Left ventricle myocardium inferior (tissue), 1 donor: ENCODE measurements around the gene FAM240B. TPM values are rescaled to one million over a fixed set of nuclear protein-coding genes. Genes with fewer than 3 reads are reported as not detected.
A peak's percentile ranks its signal among the peaks of the same experiment; 100 is the strongest.

Source experiments
- DNase-seq: peaks from one replicate; pipeline ENCODE4 v3.0.0-alpha.2; 2020
- H3K27ac ChIP-seq: fragments of 200-600 bp; replicated peaks from 2 replicates; pipeline ENCODE4 v1.8.0; 2021
- H3K27me3 ChIP-seq: fragments of 200-600 bp; 2 replicates; pipeline ENCODE4 v1.8.0; 2021; ENCODE audit warnings: low read depth
- H3K36me3 ChIP-seq: fragments of 200-600 bp; 2 replicates; pipeline ENCODE4 v1.8.0; 2021
- H3K4me1 ChIP-seq: fragments of 200-600 bp; 2 replicates; pipeline ENCODE4 v1.8.0; 2021
- H3K4me3 ChIP-seq: fragments of 200-600 bp; 2 replicates; pipeline ENCODE4 v1.8.0; 2021; ENCODE audit warnings: mild to moderate bottlenecking, moderate library complexity
- H3K9me3 ChIP-seq: fragments of 200-600 bp; replicated peaks from 2 replicates; pipeline ENCODE4 v1.8.0; 2021
- intact Hi-C: fragments of 100-400 bp; cut with micrococcal nuclease; formaldehyde crosslinking; loops from one replicate; pipeline ENCODE4 v1.11.0; 2022
- total RNA-seq: library from RNA; stranded (reverse); fragmentation: NEBNext Ultra II Directional; extraction: Animal tissue kit (Norgen Biotek cat#: 25700); gene quantifications from one replicate; pipeline ENCODE4 v1.2.1, GENCODE V29; 2021
- TF ChIP-seq, protein P1 (sequence below): fragments of 200-600 bp; IDR thresholded peaks from 2 replicates; pipeline ENCODE4 v1.8.0; 2021; ENCODE audit warnings: antibody characterized with exemption, mild to moderate bottlenecking, borderline replicate concordance
- donor health status: DM: no; HTN: yes; CAD: no; lungs with severe emphysema.

The FAM240B gene
- total RNA-seq, 1 donor from 2014 or later = not detected

DNA sequence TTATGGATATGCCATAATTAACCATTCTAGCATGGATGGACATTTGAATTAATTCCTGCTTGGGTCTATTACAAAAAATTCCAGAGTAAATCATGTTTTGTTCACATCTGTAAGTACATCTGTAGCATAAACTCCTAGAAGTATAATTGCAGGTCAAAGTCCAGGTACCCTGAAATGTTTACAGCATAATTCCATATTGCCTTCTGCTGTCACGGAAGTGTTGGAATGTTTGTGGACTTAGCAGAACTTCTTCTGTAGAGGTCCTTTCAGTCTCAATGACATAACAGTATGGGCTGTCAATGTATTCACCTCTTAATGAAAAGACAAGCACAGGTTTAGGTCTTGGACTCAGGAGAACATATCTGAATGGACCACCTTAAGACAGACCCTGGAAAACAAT is 1.8 kb downstream of the FAM240B start:
- Histone ChIP-seq H3K9me3 (no peaks in the 10 kb centered on the region), H3K4me3 (no peak overlapping the region), H3K36me3 (no peaks in the 10 kb centered on the region), H3K4me1 (no peaks in the 10 kb centered on the region), H3K27me3 (no peaks in the 10 kb centered on the region), H3K27ac (no peak overlapping the region)
- DNase-seq = no peak
- intact Hi-C loops = no loop called here
- TF ChIP-seq, protein P1, sequence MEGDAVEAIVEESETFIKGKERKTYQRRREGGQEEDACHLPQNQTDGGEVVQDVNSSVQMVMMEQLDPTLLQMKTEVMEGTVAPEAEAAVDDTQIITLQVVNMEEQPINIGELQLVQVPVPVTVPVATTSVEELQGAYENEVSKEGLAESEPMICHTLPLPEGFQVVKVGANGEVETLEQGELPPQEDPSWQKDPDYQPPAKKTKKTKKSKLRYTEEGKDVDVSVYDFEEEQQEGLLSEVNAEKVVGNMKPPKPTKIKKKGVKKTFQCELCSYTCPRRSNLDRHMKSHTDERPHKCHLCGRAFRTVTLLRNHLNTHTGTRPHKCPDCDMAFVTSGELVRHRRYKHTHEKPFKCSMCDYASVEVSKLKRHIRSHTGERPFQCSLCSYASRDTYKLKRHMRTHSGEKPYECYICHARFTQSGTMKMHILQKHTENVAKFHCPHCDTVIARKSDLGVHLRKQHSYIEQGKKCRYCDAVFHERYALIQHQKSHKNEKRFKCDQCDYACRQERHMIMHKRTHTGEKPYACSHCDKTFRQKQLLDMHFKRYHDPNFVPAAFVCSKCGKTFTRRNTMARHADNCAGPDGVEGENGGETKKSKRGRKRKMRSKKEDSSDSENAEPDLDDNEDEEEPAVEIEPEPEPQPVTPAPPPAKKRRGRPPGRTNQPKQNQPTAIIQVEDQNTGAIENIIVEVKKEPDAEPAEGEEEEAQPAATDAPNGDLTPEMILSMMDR = no peak

DNA sequence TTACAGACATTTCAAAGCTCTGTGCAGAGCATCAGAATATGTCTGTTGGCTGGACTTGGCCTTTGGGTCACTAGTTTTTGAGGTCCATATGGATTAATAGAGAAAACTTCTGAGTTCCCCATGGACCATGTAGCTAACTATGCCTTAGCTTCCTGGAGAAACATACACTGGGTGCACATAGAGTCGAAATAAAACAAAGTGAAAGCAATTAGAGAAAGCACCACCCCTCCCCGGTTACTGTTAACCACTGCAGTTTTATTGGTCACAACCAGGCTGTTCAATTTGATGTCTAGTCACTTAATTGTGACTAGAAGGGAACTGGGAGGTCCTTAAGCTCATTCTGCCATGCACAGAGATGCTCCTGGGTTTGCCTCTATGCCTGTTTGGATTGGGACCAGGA is 4.2 kb downstream of the FAM240B start:
- intact Hi-C loops = no loop called here
- TF ChIP-seq, protein P1 = no peak
- Histone ChIP-seq H3K4me3 (no peak overlapping the region), H3K27me3 (no peaks in the 10 kb centered on the region), H3K27ac (no peak overlapping the region), H3K36me3 (no peaks in the 10 kb centered on the region), H3K4me1 (no peaks in the 10 kb centered on the region), H3K9me3 (no peaks in the 10 kb centered on the region)
- no peak for DNase-seq

DNA sequence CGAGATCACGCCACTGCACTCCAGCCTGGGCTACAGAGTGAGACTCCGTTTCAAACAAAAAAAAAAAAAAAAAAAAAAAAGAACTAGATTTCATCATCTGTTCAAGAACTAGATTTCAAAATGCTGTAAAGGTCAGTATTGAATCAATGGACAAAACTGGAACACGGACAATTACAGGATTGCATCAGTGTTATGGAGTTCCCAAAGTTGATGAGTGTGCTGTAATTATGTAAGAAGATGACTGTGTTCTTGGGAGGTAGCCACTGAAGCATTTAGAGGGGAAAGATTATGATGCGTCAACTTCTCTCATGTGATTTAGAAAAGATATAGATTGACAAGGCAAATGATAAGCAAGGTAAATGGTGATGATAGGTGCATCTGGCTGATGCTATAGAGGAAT is 6.5 kb downstream of the FAM240B start:
- no peaks in the 10 kb centered on the region for H3K4me1 ChIP-seq
- H3K27ac ChIP-seq = no peak overlapping the region
- TF ChIP-seq, protein P1 = no peak
- no peak overlapping the region for H3K4me3 ChIP-seq
- no peaks in the 10 kb centered on the region for H3K9me3 ChIP-seq
- H3K36me3 ChIP-seq = no peaks in the 10 kb centered on the region
- intact Hi-C loops = no loop called here
- H3K27me3 ChIP-seq = no peaks in the 10 kb centered on the region
- DNase-seq = no peak

DNA sequence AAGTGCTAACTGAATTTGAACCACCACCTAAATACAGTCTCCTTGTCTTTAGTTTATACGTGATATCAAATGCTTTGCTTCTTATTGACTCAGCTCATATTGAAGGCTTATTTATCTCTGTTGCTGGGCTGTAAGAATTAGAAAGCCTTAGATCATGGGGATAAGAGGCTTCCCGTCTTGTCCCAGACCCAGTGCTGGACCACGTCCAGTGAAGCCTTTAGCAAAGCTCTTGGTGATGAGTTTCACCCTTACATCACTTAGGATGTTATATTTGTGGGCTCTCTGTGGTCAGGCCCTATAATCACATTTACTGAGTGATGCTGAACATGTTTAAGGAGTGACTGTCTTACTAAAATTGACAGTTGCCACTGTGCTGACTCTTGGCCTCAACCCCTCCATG is 11.2 kb downstream of the FAM240B start:
- intact Hi-C loops = loop anchor here (5.0 kb wide), 1 partner anchor 39 kb away; no protein-coding TSS in a partner anchor

DNA sequence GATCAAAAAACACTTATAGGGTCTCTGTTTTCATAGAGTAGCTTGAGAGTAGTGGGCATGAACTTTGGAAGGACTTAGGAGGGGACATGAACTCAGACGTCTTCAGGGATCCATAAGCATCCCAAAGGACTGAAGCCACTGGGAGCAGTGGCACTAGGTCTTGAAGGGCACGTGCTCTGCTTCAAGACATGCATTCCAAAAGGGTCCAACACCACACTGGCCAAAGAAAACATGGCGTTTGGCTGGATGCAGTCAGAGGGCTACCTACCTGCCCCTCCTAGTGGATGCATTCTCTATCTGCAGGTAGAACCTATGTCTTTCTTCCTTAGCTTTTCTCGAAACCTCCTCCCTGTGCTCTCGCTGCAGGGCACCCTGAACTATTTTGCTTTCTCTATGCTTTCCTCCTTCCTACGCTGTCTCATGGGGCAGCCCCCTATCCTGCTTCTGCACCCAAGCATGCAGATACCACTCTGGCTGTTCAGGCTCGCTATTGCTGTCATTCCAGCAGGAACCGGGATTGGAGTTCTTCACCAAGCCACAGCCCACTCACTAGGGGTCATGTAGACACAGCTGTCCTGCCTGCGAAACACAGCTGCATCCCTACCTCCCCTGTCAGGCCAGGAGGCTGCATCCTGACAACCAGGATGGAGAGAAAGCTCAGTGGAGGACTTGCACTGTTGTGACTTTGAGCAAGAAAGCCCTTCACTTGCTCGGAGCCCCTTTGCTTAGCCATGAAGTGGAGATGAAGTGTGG is 11.9 kb downstream of the FAM240B start:
- TF ChIP-seq, protein P1 = peak; percentile 33
- intact Hi-C loops = loop anchor here (5.0 kb wide), 1 partner anchor 39 kb away; no protein-coding TSS in a partner anchor
- H3K4me3 ChIP-seq = no peak overlapping the region
- H3K4me1 ChIP-seq = no peaks in the 10 kb centered on the region
- DNase-seq = no peak
- peaks cover 5% of the 10 kb centered on the region for H3K27me3 ChIP-seq
- no peaks in the 10 kb centered on the region for H3K9me3 ChIP-seq
- H3K27ac ChIP-seq = no peak overlapping the region
- no peaks in the 10 kb centered on the region for H3K36me3 ChIP-seq

More for the DNA sequence above, 11.2 kb downstream of the FAM240B start:
- no peak overlapping the region for H3K4me3 ChIP-seq
- H3K9me3 ChIP-seq = no peaks in the 10 kb centered on the region
- TF ChIP-seq, protein P1 = no peak
- H3K27me3 ChIP-seq = peaks cover 5% of the 10 kb centered on the region
- H3K4me1 ChIP-seq = no peaks in the 10 kb centered on the region
- no peaks in the 10 kb centered on the region for H3K36me3 ChIP-seq
- no peak for DNase-seq
- H3K27ac ChIP-seq = no peak overlapping the region
